Right lobe of liver (tissue), 4 donors: ENCODE measurements around the gene DNAH1.
A peak's percentile ranks its signal among the peaks of the same experiment; 100 is the strongest.

Experiments
- POLR2A ChIP-seq: fragments of 450-650 bp; IDR thresholded peaks from one replicate; pipeline ENCODE4 v1.6.1; 2017; ENCODE audit warnings: antibody characterized with exemption, mild to moderate bottlenecking
- TF ChIP-seq, protein P1 (sequence below), 4 donors: fragments of 200-600 bp in 3 of 4; fragments of 450-650 bp in 1 of 4; IDR thresholded peaks; one replicate each; pipeline versions ENCODE4 v1.5.1 to v1.8.0; 2016 to 2022; ENCODE audit warnings: antibody characterized with exemption in 4 of 4, mild to moderate bottlenecking in 2 of 4
- donor health status: DM: no; HTN: no; CAD: no.
- donor health status: DM: no; HTN: no; CAD: no.
- donor health status: DM: no; HTN: yes; CAD: no.

DNA sequence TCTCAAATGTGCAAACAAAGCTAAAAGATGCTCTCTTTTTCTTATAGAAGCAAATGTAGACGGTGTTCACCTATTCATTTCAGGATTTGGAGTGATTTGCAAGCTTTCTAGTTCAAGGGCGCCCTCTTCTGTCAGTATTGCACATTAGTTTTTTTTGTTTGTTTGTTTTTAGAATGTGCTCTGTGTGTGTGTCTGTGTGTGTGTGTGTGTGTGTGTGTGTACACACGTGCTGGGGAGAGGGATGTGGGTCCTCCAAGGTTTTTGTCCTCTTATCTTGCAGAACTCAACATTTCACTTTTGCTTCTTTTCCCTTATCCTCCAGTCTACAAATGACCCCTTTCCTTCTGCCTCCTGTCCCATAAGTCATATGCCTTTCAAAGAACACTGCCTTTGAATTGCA lies 23.5 kb downstream of the DNAH1 start:
- TF ChIP-seq, protein P1, sequence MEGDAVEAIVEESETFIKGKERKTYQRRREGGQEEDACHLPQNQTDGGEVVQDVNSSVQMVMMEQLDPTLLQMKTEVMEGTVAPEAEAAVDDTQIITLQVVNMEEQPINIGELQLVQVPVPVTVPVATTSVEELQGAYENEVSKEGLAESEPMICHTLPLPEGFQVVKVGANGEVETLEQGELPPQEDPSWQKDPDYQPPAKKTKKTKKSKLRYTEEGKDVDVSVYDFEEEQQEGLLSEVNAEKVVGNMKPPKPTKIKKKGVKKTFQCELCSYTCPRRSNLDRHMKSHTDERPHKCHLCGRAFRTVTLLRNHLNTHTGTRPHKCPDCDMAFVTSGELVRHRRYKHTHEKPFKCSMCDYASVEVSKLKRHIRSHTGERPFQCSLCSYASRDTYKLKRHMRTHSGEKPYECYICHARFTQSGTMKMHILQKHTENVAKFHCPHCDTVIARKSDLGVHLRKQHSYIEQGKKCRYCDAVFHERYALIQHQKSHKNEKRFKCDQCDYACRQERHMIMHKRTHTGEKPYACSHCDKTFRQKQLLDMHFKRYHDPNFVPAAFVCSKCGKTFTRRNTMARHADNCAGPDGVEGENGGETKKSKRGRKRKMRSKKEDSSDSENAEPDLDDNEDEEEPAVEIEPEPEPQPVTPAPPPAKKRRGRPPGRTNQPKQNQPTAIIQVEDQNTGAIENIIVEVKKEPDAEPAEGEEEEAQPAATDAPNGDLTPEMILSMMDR (IDR thresholded peaks at IDR 0.05), result peak; percentile 62 to 68 (median 62)
- TF ChIP-seq POLR2A, result no peak
